B cell (primary cell): ENCODE results near the gene PSTPIP1. TPM values are rescaled to one million over a fixed set of nuclear protein-coding genes. Genes with fewer than 3 reads are reported as not detected.

ENCODE experiments used
- ATAC-seq: fragments of 200-7000 bp; cut with Tn5 transposase; one replicate; pipeline ENCODE4 v1.10.0; 2021; ENCODE audit warnings: low read depth, mild to moderate bottlenecking, moderate number of reproducible peaks, moderate library complexity
- CTCF ChIA-PET: fragments of 350-600 bp; sonication (Branson Sonifier 250); formaldehyde crosslinking; loops from one replicate; lab custom pipeline; 2021; ENCODE audit warnings: antibody characterized with exemption, inconsistent platforms; lab: Charles Lee
- POLR2A ChIA-PET: fragments of 350-600 bp; sonication (Branson Sonifier 250); formaldehyde crosslinking; loops from one replicate; lab custom pipeline; 2021; ENCODE audit warnings: antibody characterized with exemption; lab: Charles Lee
- DNase-seq: peaks from one replicate; pipeline ENCODE4 v3.0.0; 2013
- H2AFZ ChIP-seq: 2 replicates; pipeline ENCODE4 v1.6.1; 2012; ENCODE audit warnings: mild to moderate bottlenecking, low read depth, low read length; ENCODE audit not compliant: insufficient read depth, poor library complexity, severe bottlenecking
- H3K27ac ChIP-seq, 2 donors: 1 replicate in 1 of 2; 2 replicates in 1 of 2; pipeline ENCODE4 v1.5.1; 2012 to 2013; ENCODE audit warnings: low read length in 2 of 2, mild to moderate bottlenecking in 2 of 2, moderate library complexity in 1 of 2
- H3K27me3 ChIP-seq, 4 experiments: fragments of 200-600 bp in 1 of 4; sonication (generic) in 1 of 4; replicated peaks in 1 of 4; 1 replicate in 2 of 4; 2 replicates in 2 of 4; pipeline versions ENCODE4 v1.6.1 to v1.7.0; 2013 to 2016; ENCODE audit warnings: low read length in 3 of 4, mild to moderate bottlenecking in 2 of 4, mixed read lengths in 1 of 4, moderate library complexity in 1 of 4; ENCODE audit not compliant: insufficient read depth in 4 of 4, control insufficient read depth in 3 of 4; ENCODE audit errors: control extremely low read depth in 1 of 4
- H3K36me3 ChIP-seq, 2 experiments: replicated peaks in 1 of 2; 1 replicate in 1 of 2; 2 replicates in 1 of 2; pipeline versions ENCODE4 v1.6.1 to v1.7.1; 2013; ENCODE audit warnings: low read length in 1 of 2; ENCODE audit not compliant: insufficient read depth in 2 of 2, control insufficient read depth in 1 of 2; ENCODE audit errors: control extremely low read depth in 1 of 2, extremely low read depth in 1 of 2
- H3K4me1 ChIP-seq, 2 donors: fragments of 200-600 bp in 1 of 2; sonication (generic) in 1 of 2; 1 replicate in 1 of 2; 2 replicates in 1 of 2; pipeline versions ENCODE4 v1.5.1 to v1.6.1; 2013 to 2017; ENCODE audit warnings: low read length in 2 of 2; ENCODE audit not compliant: control insufficient read depth in 2 of 2, insufficient read depth in 2 of 2
- H3K4me2 ChIP-seq: replicated peaks from 2 replicates; pipeline ENCODE3; 2012; ENCODE audit warnings: mild to moderate bottlenecking, low read depth, low read length; ENCODE audit not compliant: poor library complexity, severe bottlenecking
- H3K4me3 ChIP-seq, 5 experiments: fragments of 200-600 bp in 1 of 5; sonication (generic) in 1 of 5; 1 replicate in 3 of 5; 2 replicates in 2 of 5; pipeline versions ENCODE4 v1.5.1 to v1.7.0; 2011 to 2016; ENCODE audit warnings: low read length in 4 of 5, mild to moderate bottlenecking in 4 of 5, low read depth in 2 of 5, control low read depth in 1 of 5, moderate library complexity in 1 of 5; ENCODE audit not compliant: insufficient read depth in 1 of 5; ENCODE audit errors: control extremely low read depth in 1 of 5, extremely low read depth in 1 of 5
- H3K79me2 ChIP-seq: fragments of 200-600 bp; sonication (generic); one replicate; pipeline ENCODE4 v1.6.0; 2016; ENCODE audit warnings: low read length; ENCODE audit not compliant: control insufficient read depth, insufficient read depth
- H3K9ac ChIP-seq: fragments of 200-600 bp; sonication (generic); 2 replicates; pipeline ENCODE4 v1.6.1; 2017; ENCODE audit warnings: mild to moderate bottlenecking, low read length, moderate library complexity
- H3K9me3 ChIP-seq, 3 donors: one replicate each; pipeline versions ENCODE4 v1.6.1 to v1.7.1; 2013; ENCODE audit warnings: low read length in 2 of 3; ENCODE audit not compliant: control insufficient read depth in 2 of 3, insufficient read depth in 1 of 3; ENCODE audit errors: control extremely low read depth in 1 of 3
- H4K20me1 ChIP-seq: 2 replicates; pipeline ENCODE4 v1.6.0; 2012; ENCODE audit warnings: mild to moderate bottlenecking, low read length; ENCODE audit not compliant: insufficient read depth, control insufficient read depth, poor library complexity, severe bottlenecking
- H3K27ac Mint-ChIP-seq: one replicate; pipeline ENCODE4 v1.8.0; 2021; ENCODE audit warnings: mixed read lengths
- H3K27me3 Mint-ChIP-seq: one replicate; pipeline ENCODE4 v1.8.0; 2021; ENCODE audit warnings: mixed read lengths
- H3K4me1 Mint-ChIP-seq: one replicate; pipeline ENCODE4 v1.8.0; 2021; ENCODE audit warnings: mixed read lengths
- H3K4me3 Mint-ChIP-seq: one replicate; pipeline ENCODE4 v1.8.0; 2021; ENCODE audit warnings: mixed read lengths
- H3K9me3 Mint-ChIP-seq: one replicate; pipeline ENCODE4 v1.8.0; 2022; ENCODE audit warnings: mixed read lengths; ENCODE audit not compliant: insufficient read depth
- EZH2 ChIP-seq: IDR thresholded peaks from 2 replicates; pipeline ENCODE4 v1.6.1; 2012; ENCODE audit warnings: borderline replicate concordance, low read depth, mild to moderate bottlenecking, moderate library complexity, low read length; ENCODE audit not compliant: insufficient read depth, poor library complexity, severe bottlenecking
- WGBS: methylation state at CpG from one replicate; pipeline ENCODE4 v1.1.5; 2013; ENCODE audit warnings: missing lambda C conversion rate; ENCODE audit not compliant: insufficient coverage; 5-methylcytosine and 5-hydroxymethylcytosine counted together
- intact Hi-C: fragments of 100-400 bp; cut with micrococcal nuclease; formaldehyde crosslinking; loops from one replicate; pipeline ENCODE4 v1.10.0; 2022
- polyA plus RNA-seq: library from polyadenylated mRNA; depleted of rRNA; stranded (reverse); fragments of >200 nt; gene quantifications from 2 replicates; pipeline ENCODE4 v1.2.3, GENCODE V29; 2012
- total RNA-seq, 2 donors: library from RNA; stranded (reverse); fragments of 120-200 nt in 1 of 2; gene quantifications; 1 replicate in 1 of 2; 2 replicates in 1 of 2; pipeline versions ENCODE4 v1.2.3 to v1.2.4, GENCODE V29; 2013 to 2022
- TF ChIP-seq, protein P1 (sequence below): fragments of 200-600 bp; IDR thresholded peaks from one replicate; pipeline ENCODE4 v1.8.0; 2022; ENCODE audit warnings: antibody characterized with exemption, mild to moderate bottlenecking

Gene PSTPIP1
- total and polyA plus RNA-seq, 2 donors (not counting 1 experiment from before 2014, with no cell fraction given) = 69.0 to 79.3 TPM

DNA sequence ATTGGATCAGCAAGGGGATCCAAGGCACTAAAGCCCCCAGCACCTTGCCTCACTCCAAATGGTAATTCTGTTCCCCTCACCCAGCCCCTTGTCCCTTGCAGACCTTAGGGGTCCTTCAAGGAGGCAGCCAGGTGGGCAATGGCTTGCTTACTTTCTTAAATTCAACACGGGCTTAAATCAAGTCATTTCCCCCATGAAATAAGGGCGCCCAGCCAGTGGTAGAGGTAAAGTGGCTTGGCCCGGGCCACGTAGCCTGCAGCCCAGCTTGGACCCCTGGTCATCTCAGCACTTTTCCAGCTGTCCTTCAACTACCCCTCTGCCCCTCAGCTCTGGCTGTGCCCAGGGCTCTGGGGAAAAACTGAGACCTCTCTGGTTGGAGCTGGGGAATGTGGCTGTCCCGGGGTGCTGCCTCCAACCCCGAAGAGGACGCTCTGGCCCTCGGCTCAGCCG lies 1.2 kb downstream of the PSTPIP1 start:
- Histone ChIP-seq H3K79me2 (peaks cover 69% of the 10 kb centered on the region), H3K27ac (peak overlapping the region; percentile 79 to 81), H3K4me2 (peak overlapping the region; percentile 96), H2AFZ (peak overlapping the region; percentile 100), H3K4me3 (peak overlapping the region; percentile 74 to 86 (median 79)), H3K4me1 (peaks cover 43 to 64% of the 10 kb centered on the region in 2 donors), H4K20me1 (peaks cover 34% of the 10 kb centered on the region), H3K9me3 (no peaks in the 10 kb centered on the region), H3K9ac (peak overlapping the region; percentile 91), H3K27me3 (no peaks in the 10 kb centered on the region), H3K36me3 (peaks cover 7 to 23% of the 10 kb centered on the region in 2 experiments)
- peaks cover 53% of the 10 kb centered on the region for H3K4me1 Mint-ChIP-seq
- ChIA-PET CTCF (interaction anchor here (1.2 to 1.7 kb wide), 2 partner anchors 23 to 29 kb away, joined by 4 to 12 read pairs; no protein-coding TSS in a partner anchor), POLR2A (interaction anchor here (0.6 kb wide), 1 partner anchor 82 kb away, joined by 4 read pairs; no protein-coding TSS in a partner anchor)
- DNase-seq (no peak), ATAC-seq (no peak)
- H3K27ac Mint-ChIP-seq = peak overlapping the region; percentile 100
- peak overlapping the region; percentile 99 for H3K4me3 Mint-ChIP-seq
- H3K27me3 Mint-ChIP-seq = no peaks in the 10 kb centered on the region
- no peak for TF ChIP-seq EZH2
- TF ChIP-seq, protein P1, sequence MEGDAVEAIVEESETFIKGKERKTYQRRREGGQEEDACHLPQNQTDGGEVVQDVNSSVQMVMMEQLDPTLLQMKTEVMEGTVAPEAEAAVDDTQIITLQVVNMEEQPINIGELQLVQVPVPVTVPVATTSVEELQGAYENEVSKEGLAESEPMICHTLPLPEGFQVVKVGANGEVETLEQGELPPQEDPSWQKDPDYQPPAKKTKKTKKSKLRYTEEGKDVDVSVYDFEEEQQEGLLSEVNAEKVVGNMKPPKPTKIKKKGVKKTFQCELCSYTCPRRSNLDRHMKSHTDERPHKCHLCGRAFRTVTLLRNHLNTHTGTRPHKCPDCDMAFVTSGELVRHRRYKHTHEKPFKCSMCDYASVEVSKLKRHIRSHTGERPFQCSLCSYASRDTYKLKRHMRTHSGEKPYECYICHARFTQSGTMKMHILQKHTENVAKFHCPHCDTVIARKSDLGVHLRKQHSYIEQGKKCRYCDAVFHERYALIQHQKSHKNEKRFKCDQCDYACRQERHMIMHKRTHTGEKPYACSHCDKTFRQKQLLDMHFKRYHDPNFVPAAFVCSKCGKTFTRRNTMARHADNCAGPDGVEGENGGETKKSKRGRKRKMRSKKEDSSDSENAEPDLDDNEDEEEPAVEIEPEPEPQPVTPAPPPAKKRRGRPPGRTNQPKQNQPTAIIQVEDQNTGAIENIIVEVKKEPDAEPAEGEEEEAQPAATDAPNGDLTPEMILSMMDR = no peak
- no peaks in the 10 kb centered on the region for H3K9me3 Mint-ChIP-seq
- WGBS = 63% methylated on average over 9 of the region's 9 CpGs
- intact Hi-C loops = loop anchor here (5.0 to 10.0 kb wide), 2 partner anchors 76 to 91 kb away; partner anchors contain the start of genes SCAPER and TSPAN3
